ENCODE results near the gene FCRL6.

- TF ChIP-seq CTCF (conservative IDR thresholded peaks at IDR 0.05) (no peak), ZFX (IDR thresholded peaks at IDR 0.05) (no peak)
Measured at GRCh38 chr1:159781992-159782391, 20.2 kb upstream of the FCRL6 start.
